GM18505 (cell line): ENCODE results near the gene ANXA1.

Experiments used
- ATAC-seq: cut with Tn5 transposase; IDR thresholded peaks from one replicate; pipeline ENCODE4 v1.9.1; 2021; ENCODE audit not compliant: unreplicated experiment
- POLR2A ChIP-seq: IDR thresholded peaks from 4 replicates; pipeline ENCODE4 v1.6.1; 2011; ENCODE audit warnings: borderline replicate concordance; ENCODE audit not compliant: insufficient read depth, insufficient read length; ENCODE audit errors: extremely low read depth

Gene ANXA1

DNA sequence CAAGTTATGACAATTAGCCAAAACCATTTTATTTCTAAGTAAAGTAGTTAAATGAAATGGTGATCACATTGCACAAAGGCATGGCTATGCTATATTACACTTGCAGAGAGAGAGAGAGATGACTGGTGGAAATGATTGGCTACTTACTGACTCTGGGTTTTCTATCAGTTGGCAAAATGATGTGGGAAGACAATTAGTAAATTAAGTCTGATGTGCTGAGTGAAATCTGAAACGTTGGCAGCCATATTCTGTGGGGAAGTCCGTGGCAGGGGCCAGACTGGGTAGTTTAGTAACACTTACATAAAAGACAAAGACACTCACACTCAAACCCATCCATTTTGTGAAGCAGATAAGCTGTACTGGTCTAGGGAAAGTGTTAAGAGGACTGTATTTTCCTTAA is 61.6 kb downstream of the ANXA1 start:
- no peak for TF ChIP-seq POLR2A
- ATAC-seq = no peak

DNA sequence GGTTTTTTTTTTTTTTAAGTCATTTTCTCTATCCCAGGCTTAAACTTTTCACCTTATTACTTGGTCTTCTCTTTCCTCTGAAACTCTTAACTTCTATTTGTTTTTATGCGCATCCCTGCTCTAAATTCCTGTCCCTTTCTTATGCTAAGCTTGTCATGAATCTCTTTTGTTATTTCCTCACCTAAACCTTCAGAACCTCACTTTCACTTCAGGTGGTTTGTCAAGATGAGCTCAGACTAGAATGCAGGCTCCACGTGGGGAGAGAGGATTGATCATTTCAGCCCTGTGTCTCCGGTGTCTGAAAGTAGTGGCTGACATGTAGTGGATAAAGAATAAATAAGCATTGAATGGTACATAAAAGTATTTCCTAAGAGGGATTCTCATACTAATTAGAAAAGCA is 63.6 kb downstream of the ANXA1 start:
- no peak for ATAC-seq
- TF ChIP-seq POLR2A = no peak

DNA sequence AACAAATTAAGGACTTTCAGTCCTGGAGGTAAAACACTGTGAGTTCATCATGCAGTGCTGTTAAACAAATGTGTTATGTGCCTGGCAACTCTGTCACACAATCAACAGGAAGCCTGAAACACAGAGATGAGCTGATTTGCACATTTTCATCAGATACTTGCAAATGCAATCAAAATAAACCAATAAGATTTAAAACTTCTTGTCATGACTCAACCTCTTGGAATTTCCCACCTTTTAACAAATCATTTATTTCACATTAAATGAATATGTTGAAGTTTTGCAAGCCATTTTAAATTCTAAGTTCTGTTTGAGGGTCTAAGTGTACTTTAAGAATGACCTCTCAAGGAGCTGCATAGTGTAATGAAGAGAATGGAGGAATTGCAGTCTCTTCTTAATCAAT is 64.4 kb downstream of the ANXA1 start:
- ATAC-seq = no peak
- TF ChIP-seq POLR2A = no peak
